ENCODE measurements around the gene RSL1D1. TPM values are rescaled to one million over a fixed set of nuclear protein-coding genes. Genes with fewer than 3 reads are reported as not detected.

The RSL1D1 gene
- total RNA-seq, 2 experiments from 2014 or later: 128 to 221 TPM

DNA sequence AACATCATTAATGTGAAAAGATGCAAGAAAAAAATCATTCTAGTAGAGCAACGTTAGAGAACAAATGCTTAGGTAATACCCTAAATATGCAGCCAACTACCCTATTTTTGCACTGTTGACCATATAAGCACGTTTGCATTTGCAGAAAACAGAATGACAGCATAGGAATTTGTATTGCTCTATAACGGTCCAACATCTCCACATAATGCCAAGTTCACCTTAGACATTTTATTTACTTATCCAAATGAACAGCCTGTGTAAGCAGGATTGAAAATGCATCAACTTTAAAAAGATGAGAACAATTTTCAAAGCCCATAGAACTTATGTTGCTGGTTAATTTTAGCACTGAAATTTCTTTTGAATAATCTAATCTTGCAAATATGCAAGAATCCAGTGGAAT is 19.1 kb upstream of the RSL1D1 start:
- DNase-seq: no peak
- no peaks in the 10 kb centered on the region for H3K27me3 Mint-ChIP-seq
- peaks cover 2% of the 10 kb centered on the region for H3K4me1 Mint-ChIP-seq
- no peak overlapping the region for H3K27ac Mint-ChIP-seq
- no peak overlapping the region for H3K4me3 Mint-ChIP-seq
- no peak for ATAC-seq
- peaks cover 18% of the 10 kb centered on the region for H3K36me3 Mint-ChIP-seq
- CTCF ChIA-PET: no interaction called here
- no peaks in the 10 kb centered on the region for H3K9me3 Mint-ChIP-seq (ENCODE audit: low read depth)

DNA sequence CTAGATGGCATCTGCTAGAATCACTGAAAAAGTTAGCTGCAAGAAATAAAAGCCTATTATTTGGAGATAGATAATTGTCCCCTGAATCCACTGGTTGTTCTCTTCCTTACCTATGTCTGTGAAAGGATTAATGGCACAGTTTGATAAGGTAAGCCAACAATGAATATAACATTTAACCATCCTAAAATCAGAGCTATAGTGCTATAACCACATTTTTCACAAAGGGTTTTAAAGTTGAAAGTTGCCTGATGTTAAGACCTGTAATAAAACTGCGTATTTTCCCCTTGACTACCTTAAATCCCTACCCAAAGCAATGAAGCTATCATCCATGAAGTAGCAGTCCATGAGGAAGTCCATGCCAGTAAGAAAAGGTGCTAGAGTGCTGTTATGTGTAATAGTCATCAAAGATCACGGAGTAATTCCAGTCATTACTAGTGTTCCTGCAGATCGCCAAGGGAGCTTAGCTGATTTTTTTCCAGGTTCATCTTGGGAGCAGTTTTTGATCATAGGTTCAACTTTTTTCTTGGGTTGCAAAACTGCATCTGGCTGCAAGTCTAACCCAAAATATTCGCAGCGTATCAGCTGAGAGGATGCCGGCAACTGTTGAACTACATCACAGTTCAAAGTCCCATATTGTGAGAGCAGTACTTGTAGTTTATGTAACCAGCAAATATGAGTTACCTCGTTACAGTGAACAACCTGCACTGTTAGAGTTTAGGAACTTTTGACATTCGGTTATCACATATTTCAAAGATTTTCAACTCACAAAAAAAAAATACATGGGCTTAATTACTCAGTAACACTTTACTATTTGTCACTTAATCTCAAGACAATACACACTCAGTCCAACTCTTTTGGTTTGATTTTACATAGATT is 18.2 kb upstream of the RSL1D1 start:
- DNase-seq (no peak), ATAC-seq (no peak)
- peaks cover 14% of the 10 kb centered on the region for H3K36me3 Mint-ChIP-seq
- no peaks in the 10 kb centered on the region for H3K9me3 Mint-ChIP-seq (ENCODE audit: low read depth)
- CTCF ChIA-PET: interaction anchor here (0.6 to 1.4 kb wide), 2 partner anchors 11 to 198 kb away, joined by 3 to 6 read pairs; no protein-coding TSS in a partner anchor
- H3K4me3 Mint-ChIP-seq: no peak overlapping the region
- no peaks in the 10 kb centered on the region for H3K27me3 Mint-ChIP-seq
- no peak overlapping the region for H3K27ac Mint-ChIP-seq
- peaks cover 2% of the 10 kb centered on the region for H3K4me1 Mint-ChIP-seq

DNA sequence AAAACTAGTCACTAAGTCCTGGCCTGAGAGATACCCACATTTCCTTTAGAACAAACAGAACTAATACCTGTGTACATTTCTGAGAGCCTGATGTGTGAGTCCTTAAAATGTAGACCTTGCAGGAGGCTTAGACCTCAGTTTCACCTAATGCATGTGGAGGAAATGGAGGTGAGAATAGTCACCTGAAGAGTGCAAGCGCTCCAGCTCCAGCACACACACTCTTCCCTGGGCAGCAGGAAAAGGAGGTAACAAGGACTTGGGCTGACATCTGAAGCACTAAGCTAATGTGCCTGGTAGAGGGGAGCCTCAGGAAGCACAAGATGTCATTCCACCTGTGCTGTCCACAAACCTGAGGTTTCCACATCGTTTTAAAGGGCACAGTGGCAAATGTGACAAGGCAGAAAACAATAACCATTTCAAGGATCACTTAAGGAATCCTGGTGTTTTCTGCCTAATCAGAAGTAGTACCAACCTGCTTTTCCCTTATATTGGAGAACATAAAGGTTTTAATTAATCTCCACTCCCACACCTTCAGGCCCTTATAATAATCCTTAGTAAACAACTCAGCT is 17.2 kb upstream of the RSL1D1 start:
- peaks cover 2% of the 10 kb centered on the region for H3K4me1 Mint-ChIP-seq
- H3K4me3 Mint-ChIP-seq: no peak overlapping the region
- DNase-seq: no peak
- H3K27ac Mint-ChIP-seq: no peak overlapping the region
- CTCF ChIA-PET: interaction anchor here (0.6 to 1.4 kb wide), 2 partner anchors 13 to 199 kb away, joined by 3 to 6 read pairs; no protein-coding TSS in a partner anchor
- ATAC-seq: no peak
- peaks cover 12% of the 10 kb centered on the region for H3K36me3 Mint-ChIP-seq
- H3K27me3 Mint-ChIP-seq: no peaks in the 10 kb centered on the region
- no peaks in the 10 kb centered on the region for H3K9me3 Mint-ChIP-seq (ENCODE audit: low read depth)

DNA sequence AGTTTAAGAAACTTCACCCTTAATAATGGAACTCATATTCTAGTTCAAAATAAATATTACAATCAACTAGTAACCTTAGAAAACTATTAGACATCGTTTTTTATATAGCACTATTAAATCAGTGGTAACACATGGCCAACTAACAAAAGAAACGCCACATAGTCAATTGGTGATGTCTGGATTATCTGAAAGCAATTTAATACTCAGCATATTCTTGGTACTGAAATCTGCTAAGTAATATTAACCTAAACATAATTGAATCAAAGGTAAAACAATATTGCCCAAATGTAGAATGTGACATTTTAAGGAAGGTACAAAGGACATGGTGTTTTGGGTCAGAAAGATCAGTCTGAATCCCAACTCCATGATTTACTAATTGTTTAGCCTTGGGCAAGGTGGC is 11.1 kb upstream of the RSL1D1 start:
- CTCF ChIA-PET: interaction anchor here (2.1 kb wide), 1 partner anchor 206 kb away, joined by 5 read pairs; no protein-coding TSS in a partner anchor
- no peaks in the 10 kb centered on the region for H3K9me3 Mint-ChIP-seq (ENCODE audit: low read depth)
- no peak for ATAC-seq

GRCh38 chr16:11857161-11857560 is 5.8 kb upstream of the RSL1D1 start:
- Mint-ChIP-seq H3K4me1 (peaks cover 26% of the 10 kb centered on the region), H3K4me3 (no peak overlapping the region), H3K9me3 (ENCODE audit: low read depth) (no peaks in the 10 kb centered on the region), H3K36me3 (peaks cover 11% of the 10 kb centered on the region), H3K27me3 (no peaks in the 10 kb centered on the region), H3K27ac (no peak overlapping the region)
- ATAC-seq: no peak
- no peak for DNase-seq
- CTCF ChIA-PET: interaction anchor here (0.6 kb wide), 1 partner anchor 317 kb away, joined by 7 read pairs; no protein-coding TSS in a partner anchor

More for the DNA sequence above, 11.1 kb upstream of the RSL1D1 start:
- no peaks in the 10 kb centered on the region for H3K27me3 Mint-ChIP-seq
- H3K4me1 Mint-ChIP-seq: no peaks in the 10 kb centered on the region
- H3K36me3 Mint-ChIP-seq: peaks cover 2% of the 10 kb centered on the region
- H3K4me3 Mint-ChIP-seq: no peak overlapping the region
- H3K27ac Mint-ChIP-seq: no peak overlapping the region
- DNase-seq: no peak

DNA sequence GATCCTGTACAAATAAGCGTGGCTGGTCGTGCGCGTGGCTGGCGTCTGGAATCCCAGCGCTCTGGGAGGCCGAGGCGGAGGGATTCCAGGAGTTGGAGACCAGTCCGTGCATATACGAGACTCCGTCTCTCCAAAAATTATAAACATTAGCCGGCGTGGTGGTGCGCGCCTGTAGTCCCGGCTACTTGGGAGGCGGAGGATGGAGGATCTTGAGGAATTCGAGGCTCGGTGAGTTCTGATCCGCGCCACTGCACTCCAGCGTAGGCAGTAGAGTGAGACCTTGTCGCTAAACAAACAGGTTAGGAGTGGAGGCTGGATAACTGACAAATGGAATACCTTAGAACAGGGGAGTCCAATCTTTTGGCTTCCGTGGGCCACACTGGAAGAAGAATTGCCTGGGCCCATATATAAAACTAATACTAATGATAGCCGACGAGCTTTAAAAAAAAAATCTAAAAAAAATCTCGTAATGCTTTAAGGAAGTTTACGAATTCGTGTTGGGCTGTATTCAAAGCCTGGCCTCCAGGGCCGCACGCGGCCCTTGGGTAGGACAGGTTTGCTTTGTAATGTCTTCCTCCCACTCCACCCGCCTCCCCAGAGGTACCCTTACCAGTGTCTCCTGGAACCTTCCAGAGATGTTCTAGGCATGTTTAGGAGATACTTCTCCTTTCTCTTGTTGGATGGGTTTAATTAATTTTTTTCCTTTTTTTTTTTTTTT is 909 bp upstream of the RSL1D1 start:
- peaks cover 35% of the 10 kb centered on the region for H3K36me3 Mint-ChIP-seq
- DNase-seq: no peak
- H3K4me1 Mint-ChIP-seq: peaks cover 54% of the 10 kb centered on the region
- H3K9me3 Mint-ChIP-seq (ENCODE audit: low read depth): no peaks in the 10 kb centered on the region
- H3K27me3 Mint-ChIP-seq: no peaks in the 10 kb centered on the region
- peak overlapping the region; percentile 96 for H3K27ac Mint-ChIP-seq
- no peak for ATAC-seq
- CTCF ChIA-PET: interaction anchor here (1.3 kb wide), 2 partner anchors 55 to 216 kb away, joined by 3 to 4 read pairs; partner anchors contain the start of gene ZC3H7A
- H3K4me3 Mint-ChIP-seq: peak overlapping the region; percentile 93

- DNase-seq (no peak), ATAC-seq (no peak)
- Mint-ChIP-seq H3K4me3 (peak overlapping the region; percentile 42), H3K9me3 (ENCODE audit: low read depth) (no peaks in the 10 kb centered on the region), H3K27ac (no peak overlapping the region), H3K27me3 (no peaks in the 10 kb centered on the region), H3K36me3 (peaks cover 47% of the 10 kb centered on the region), H3K4me1 (peaks cover 38% of the 10 kb centered on the region)
- CTCF ChIA-PET: interaction anchor here (0.6 to 1.1 kb wide), 2 partner anchors 52 to 136 kb away, joined by 3 read pairs; partner anchors contain the start of gene ZC3H7A
Measured at GRCh38 chr16:11848842-11849241, 2.5 kb downstream of the RSL1D1 start.

- CTCF ChIA-PET: interaction anchor here (1.9 kb wide), 1 partner anchor 10 kb away, joined by 4 read pairs; no protein-coding TSS in a partner anchor
Measured at GRCh38 chr16:11844499-11844898, 6.8 kb downstream of the RSL1D1 start.

DNA sequence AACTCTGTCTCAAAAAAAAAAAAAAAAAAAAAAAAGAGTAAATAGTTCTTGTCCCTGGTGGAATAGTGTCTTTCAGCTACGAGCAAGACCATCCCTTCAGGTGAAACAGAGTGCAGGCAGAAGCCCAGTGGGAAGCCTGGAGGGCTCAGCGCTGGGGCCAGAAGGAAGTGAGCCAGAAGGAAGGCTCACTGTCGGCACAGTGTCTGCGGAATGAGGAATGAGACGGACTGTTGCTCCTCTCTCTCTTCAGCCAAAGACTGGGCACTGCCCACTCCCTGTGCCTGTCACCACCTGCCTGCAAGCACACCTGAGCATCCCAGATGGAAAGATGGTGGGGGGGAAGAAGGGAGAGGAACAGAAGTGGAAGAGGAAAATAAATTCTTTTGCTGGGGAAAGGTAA is 7.5 kb downstream of the RSL1D1 start:
- ATAC-seq (no peak), DNase-seq (no peak)
- H3K4me3 Mint-ChIP-seq: no peak overlapping the region
- no peak overlapping the region for H3K27ac Mint-ChIP-seq
- no peaks in the 10 kb centered on the region for H3K9me3 Mint-ChIP-seq (ENCODE audit: low read depth)
- peaks cover 53% of the 10 kb centered on the region for H3K36me3 Mint-ChIP-seq
- peaks cover 13% of the 10 kb centered on the region for H3K4me1 Mint-ChIP-seq
- H3K27me3 Mint-ChIP-seq: no peaks in the 10 kb centered on the region
- CTCF ChIA-PET: interaction anchor here (1.9 kb wide), 1 partner anchor 9 kb away, joined by 4 read pairs; no protein-coding TSS in a partner anchor

More at GRCh38 chr16:11844499-11844898, 6.8 kb downstream of the RSL1D1 start:
- H3K4me1 Mint-ChIP-seq: peaks cover 18% of the 10 kb centered on the region
- H3K9me3 Mint-ChIP-seq (ENCODE audit: low read depth): no peaks in the 10 kb centered on the region
- H3K36me3 Mint-ChIP-seq: peaks cover 57% of the 10 kb centered on the region
- no peak overlapping the region for H3K27ac Mint-ChIP-seq
- no peak overlapping the region for H3K4me3 Mint-ChIP-seq
- ATAC-seq (no peak), DNase-seq (no peak)
- no peaks in the 10 kb centered on the region for H3K27me3 Mint-ChIP-seq

DNA sequence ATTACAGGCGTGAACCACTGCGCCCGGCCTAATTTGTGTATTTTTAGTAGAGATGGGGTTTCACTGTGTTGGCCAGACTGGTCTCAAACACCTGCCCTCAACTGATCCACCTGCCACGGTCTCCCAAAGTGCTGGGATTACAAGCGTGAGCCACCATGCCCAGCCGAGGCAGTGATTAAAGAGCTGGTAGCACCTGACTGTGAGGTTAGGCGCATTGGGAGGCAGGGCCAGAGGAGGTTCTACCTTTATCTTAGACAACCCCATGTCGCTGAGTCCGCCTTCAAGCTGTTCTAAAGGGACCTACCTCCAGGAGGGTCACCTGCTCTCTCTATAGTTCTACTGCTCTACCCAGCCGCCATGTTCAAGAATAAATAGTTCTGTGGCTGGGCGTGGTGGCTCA is 8.1 kb downstream of the RSL1D1 start:
- CTCF ChIA-PET: interaction anchor here (1.9 kb wide), 1 partner anchor 9 kb away, joined by 4 read pairs; no protein-coding TSS in a partner anchor

GRCh38 chr16:11841026-11841425 is 10.3 kb downstream of the RSL1D1 start:
- H3K36me3 Mint-ChIP-seq: peaks cover 51% of the 10 kb centered on the region

More for the DNA sequence above, 8.1 kb downstream of the RSL1D1 start:
- no peak overlapping the region for H3K4me3 Mint-ChIP-seq
- DNase-seq (no peak), ATAC-seq (no peak)
- peaks cover 49% of the 10 kb centered on the region for H3K36me3 Mint-ChIP-seq
- H3K4me1 Mint-ChIP-seq: peaks cover 8% of the 10 kb centered on the region
- H3K27ac Mint-ChIP-seq: no peak overlapping the region
- no peaks in the 10 kb centered on the region for H3K27me3 Mint-ChIP-seq
- no peaks in the 10 kb centered on the region for H3K9me3 Mint-ChIP-seq (ENCODE audit: low read depth)

DNA sequence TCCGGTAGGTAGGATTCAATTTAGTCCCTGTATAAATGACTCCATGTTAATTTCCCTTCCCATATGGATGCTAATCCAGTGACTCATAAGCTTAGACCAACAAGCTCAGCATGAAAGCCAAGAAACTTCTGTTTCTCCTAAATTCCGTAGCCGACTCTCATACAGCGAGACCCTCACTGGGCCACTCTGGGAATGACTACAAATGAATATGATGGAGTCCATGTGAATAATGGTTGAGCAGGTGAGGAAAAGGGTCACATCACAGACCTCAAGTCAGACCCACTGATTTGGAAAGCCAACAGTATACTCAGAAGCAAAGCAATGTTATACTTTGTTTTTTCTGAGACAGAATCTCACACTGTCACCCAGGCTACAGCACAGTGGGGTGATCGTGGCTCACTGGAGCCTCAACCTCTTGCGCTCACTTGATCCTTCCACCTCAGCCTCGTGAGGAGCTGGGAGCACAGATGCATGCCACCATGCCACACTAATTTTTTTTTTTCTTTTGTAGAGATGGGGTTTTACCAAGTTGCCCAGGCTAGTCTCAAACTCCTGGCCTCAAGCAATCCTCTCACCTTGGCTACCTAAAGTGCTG is 14.6 kb downstream of the RSL1D1 start:
- H3K9me3 Mint-ChIP-seq (ENCODE audit: low read depth): no peaks in the 10 kb centered on the region
- H3K36me3 Mint-ChIP-seq: peaks cover 35% of the 10 kb centered on the region
- no peak for DNase-seq
- CTCF ChIA-PET: no interaction called here
- no peaks in the 10 kb centered on the region for H3K4me1 Mint-ChIP-seq
- no peak for ATAC-seq
- no peak overlapping the region for H3K4me3 Mint-ChIP-seq
- no peak overlapping the region for H3K27ac Mint-ChIP-seq
- H3K27me3 Mint-ChIP-seq: no peaks in the 10 kb centered on the region

More at GRCh38 chr16:11841026-11841425, 10.3 kb downstream of the RSL1D1 start:
- no peak for DNase-seq
- peaks cover 3% of the 10 kb centered on the region for H3K4me1 Mint-ChIP-seq
- no peak for ATAC-seq
- H3K27me3 Mint-ChIP-seq: no peaks in the 10 kb centered on the region
- H3K4me3 Mint-ChIP-seq: no peak overlapping the region
- no peak overlapping the region for H3K27ac Mint-ChIP-seq
- no peaks in the 10 kb centered on the region for H3K9me3 Mint-ChIP-seq (ENCODE audit: low read depth)
- CTCF ChIA-PET: interaction anchor here (1.1 kb wide), 1 partner anchor 227 kb away, joined by 3 read pairs; no protein-coding TSS in a partner anchor
